ENCODE results near the gene SCCPDH. TPM values are rescaled to one million over a fixed set of nuclear protein-coding genes. Genes with fewer than 3 reads are reported as not detected.
A peak's percentile ranks its signal among the peaks of the same experiment; 100 is the strongest.

The SCCPDH gene
- total and polyA plus RNA-seq, 2 of the 13 experiments (the other 11 are each of a cell fraction or from before 2014, with no cell fraction given), result 36.7 to 62.3 TPM

GRCh38 chr1:246699095-246699735 lies 25.0 kb upstream of the SCCPDH start (continued):
- TF ChIP-seq FOXP4 (CRISPR knock-in tag; IDR thresholded peaks at IDR 0.05), result peak; percentile 50; the same call in 1 of the 2 replicates
- no peak for TF ChIP-seq BRCA1 (CRISPR knock-in tag; IDR thresholded peaks at IDR 0.05)
- no peak for TF ChIP-seq DNMT1 (CRISPR knock-in tag; IDR thresholded peaks at IDR 0.05)
- TF ChIP-seq BCL3 (CRISPR knock-in tag; IDR thresholded peaks at IDR 0.05), result no peak
- no peak for TF ChIP-seq ZNF20 (CRISPR knock-in tag; IDR thresholded peaks at IDR 0.05)
- TF ChIP-seq ZNF121 (CRISPR knock-in tag; IDR thresholded peaks at IDR 0.05), result 0 out of 2 replicates have a peak, but pooled peaks have one; percentile 70
- peak; percentile 58; the same call in 1 of the 2 replicates for TF ChIP-seq RXRB (CRISPR knock-in tag; IDR thresholded peaks at IDR 0.05; ENCODE audit: borderline replicate concordance)
- no peak for TF ChIP-seq CCAR2 (optimal IDR thresholded peaks at IDR 0.05; ENCODE audit: low read depth, low read length)
- no peak for TF ChIP-seq ZNF142 (CRISPR knock-in tag; IDR thresholded peaks at IDR 0.05)
- no peak for TF ChIP-seq ZFYVE20 (CRISPR knock-in tag; IDR thresholded peaks at IDR 0.05; ENCODE audit: borderline replicate concordance, low read depth)
- TF ChIP-seq ZNF18 (CRISPR knock-in tag; IDR thresholded peaks at IDR 0.05; ENCODE audit: insufficient replicate concordance), result no peak
- no peak for TF ChIP-seq ZNF724P (CRISPR knock-in tag; IDR thresholded peaks at IDR 0.05; ENCODE audit: borderline replicate concordance)
- TF ChIP-seq ZBTB38 (CRISPR knock-in tag; IDR thresholded peaks at IDR 0.05), result no peak
- no peak for TF ChIP-seq ZBTB7B (CRISPR knock-in tag; IDR thresholded peaks at IDR 0.05)
- TF ChIP-seq ZNF605 (CRISPR knock-in tag; IDR thresholded peaks at IDR 0.05), result no peak
- TF ChIP-seq SPEN (CRISPR knock-in tag; IDR thresholded peaks at IDR 0.05; ENCODE audit: low read depth), result no peak
- no peak for TF ChIP-seq POLR2AphosphoS2 (IDR thresholded peaks at IDR 0.05; ENCODE audit: low read depth, low read length)

Measured in HepG2 (cell line).